ENCODE data around the gene CWC22. TPM values are rescaled to one million over a fixed set of nuclear protein-coding genes. Genes with fewer than 3 reads are reported as not detected.
A peak's percentile ranks its signal among the peaks of the same experiment; 100 is the strongest.

The CWC22 gene
- total and polyA plus RNA-seq, 2 donors (not counting 1 experiment from before 2014, with no cell fraction given) = 6.4 to 22.5 TPM

DNA sequence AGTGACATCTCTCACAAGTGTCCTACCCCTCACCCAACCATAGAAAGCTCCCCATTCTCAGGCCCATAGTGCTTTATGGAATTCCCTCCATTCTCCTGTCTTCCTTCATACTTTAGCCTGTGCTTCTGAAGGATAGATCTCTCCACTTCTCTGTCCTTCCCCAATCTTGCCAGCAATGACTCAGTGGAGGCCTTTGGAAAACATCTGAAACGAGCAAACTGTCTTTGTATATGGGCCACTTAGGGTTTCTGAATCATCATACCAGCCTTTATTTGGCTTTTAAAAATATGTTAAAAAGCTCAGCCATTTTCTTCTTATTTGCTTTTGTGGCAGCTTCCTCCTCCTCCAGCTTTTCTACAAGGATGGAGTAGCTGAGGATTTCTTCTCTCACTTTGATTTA, 80.1 kb downstream of the CWC22 start:
- H3K4me1 ChIP-seq (ENCODE audit: control insufficient read depth, extremely low read depth, insufficient read depth, low read length) = no peaks in the 10 kb centered on the region
- peak in 1 of 2 donors; percentile 55 for DNase-seq (ENCODE audit: low read depth in 2 of 2)

DNA sequence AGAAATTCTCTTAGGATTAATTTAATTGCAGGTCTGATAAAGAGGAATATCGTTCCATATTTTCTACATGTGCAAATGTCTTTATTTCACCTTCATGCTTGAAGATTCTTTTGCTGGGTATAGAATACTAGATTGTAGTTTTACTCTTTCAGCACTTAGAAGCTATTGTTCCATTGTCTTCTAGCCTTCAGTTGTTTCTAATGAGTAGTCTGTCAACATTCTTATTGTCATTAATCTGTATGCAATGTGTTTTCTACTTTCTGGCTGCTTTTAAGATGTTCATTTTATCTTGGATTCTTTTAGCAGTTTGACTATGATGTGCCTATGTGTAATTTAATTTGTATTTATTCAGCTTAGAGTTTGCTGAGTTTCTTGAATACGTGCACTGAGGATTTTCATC, 81.4 kb downstream of the CWC22 start:
- H3K27me3 ChIP-seq (ENCODE audit: control insufficient read depth, insufficient read depth, low read length) = no peaks in the 10 kb centered on the region
- H3K4me1 ChIP-seq (ENCODE audit: control insufficient read depth, extremely low read depth, insufficient read depth, low read length) = no peaks in the 10 kb centered on the region
- no peak overlapping the region for H3K4me2 ChIP-seq (ENCODE audit: extremely low read depth, insufficient read depth, low read length)

More for the DNA sequence above, 80.1 kb downstream of the CWC22 start:
- no peak overlapping the region for H3K4me2 ChIP-seq (ENCODE audit: extremely low read depth, insufficient read depth, low read length)
- no peaks in the 10 kb centered on the region for H3K36me3 ChIP-seq (ENCODE audit: control insufficient read depth, insufficient read depth, low read length)
- H3K4me3 ChIP-seq (replicated peaks in 1 of 4; ENCODE audit: control extremely low read depth in 1 of 4, insufficient read depth in 1 of 4, low read depth in 3 of 4, low read length in 4 of 4) = no peak overlapping the region
- H4K20me1 ChIP-seq (ENCODE audit: control insufficient read depth, extremely low read depth, insufficient read depth, low read length) = no peaks in the 10 kb centered on the region
- no peaks in the 10 kb centered on the region for H3K27me3 ChIP-seq (ENCODE audit: control insufficient read depth, insufficient read depth, low read length)
- H3K79me2 ChIP-seq (ENCODE audit: control insufficient read depth, insufficient read depth, low read length) = no peaks in the 10 kb centered on the region
- TF ChIP-seq, protein P1, sequence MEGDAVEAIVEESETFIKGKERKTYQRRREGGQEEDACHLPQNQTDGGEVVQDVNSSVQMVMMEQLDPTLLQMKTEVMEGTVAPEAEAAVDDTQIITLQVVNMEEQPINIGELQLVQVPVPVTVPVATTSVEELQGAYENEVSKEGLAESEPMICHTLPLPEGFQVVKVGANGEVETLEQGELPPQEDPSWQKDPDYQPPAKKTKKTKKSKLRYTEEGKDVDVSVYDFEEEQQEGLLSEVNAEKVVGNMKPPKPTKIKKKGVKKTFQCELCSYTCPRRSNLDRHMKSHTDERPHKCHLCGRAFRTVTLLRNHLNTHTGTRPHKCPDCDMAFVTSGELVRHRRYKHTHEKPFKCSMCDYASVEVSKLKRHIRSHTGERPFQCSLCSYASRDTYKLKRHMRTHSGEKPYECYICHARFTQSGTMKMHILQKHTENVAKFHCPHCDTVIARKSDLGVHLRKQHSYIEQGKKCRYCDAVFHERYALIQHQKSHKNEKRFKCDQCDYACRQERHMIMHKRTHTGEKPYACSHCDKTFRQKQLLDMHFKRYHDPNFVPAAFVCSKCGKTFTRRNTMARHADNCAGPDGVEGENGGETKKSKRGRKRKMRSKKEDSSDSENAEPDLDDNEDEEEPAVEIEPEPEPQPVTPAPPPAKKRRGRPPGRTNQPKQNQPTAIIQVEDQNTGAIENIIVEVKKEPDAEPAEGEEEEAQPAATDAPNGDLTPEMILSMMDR (conservative IDR thresholded peaks at IDR 0.05 in 1 of 2, IDR thresholded peaks at IDR 0.05 in 1 of 2; ENCODE audit: low read depth in 1 of 2, low read length in 2 of 2) = no peak
- no peak for TF ChIP-seq EZH2 (IDR thresholded peaks at IDR 0.05; ENCODE audit: low read length, missing control alignments)
- no peak overlapping the region for H2AFZ ChIP-seq (ENCODE audit: low read length)
- no peak overlapping the region for H3K27ac ChIP-seq (ENCODE audit: insufficient read depth, low read length)
- H3K9me3 ChIP-seq (ENCODE audit: control insufficient read depth, insufficient read depth, low read depth, low read length) = no peaks in the 10 kb centered on the region
- no peak overlapping the region for H3K9ac ChIP-seq (ENCODE audit: insufficient read depth, low read length)

DNA sequence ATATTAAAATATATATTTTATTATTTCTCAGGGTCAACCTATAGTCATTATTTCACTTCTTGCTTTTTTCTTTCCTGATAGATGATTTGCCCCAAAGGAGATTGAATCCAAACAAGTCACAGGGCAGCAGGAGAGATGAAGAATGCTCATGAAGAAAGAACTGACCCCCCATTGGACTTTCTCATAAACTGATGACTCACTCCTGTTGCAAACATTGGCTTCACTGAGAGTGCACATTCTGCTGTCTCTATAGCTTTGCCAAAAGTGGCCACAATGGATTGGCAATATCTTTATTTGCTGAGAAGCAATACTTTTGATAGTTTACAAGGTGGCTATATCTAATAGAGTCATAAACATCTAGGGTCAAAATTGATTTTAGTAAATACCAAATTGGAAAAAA, 89.8 kb downstream of the CWC22 start:
- H3K79me2 ChIP-seq (ENCODE audit: control insufficient read depth, insufficient read depth, low read length) = no peaks in the 10 kb centered on the region
- H3K27me3 ChIP-seq (ENCODE audit: control insufficient read depth, insufficient read depth, low read length) = no peaks in the 10 kb centered on the region
- peak; percentile 77 to 80 for DNase-seq (ENCODE audit: low read depth in 2 of 2)
- H4K20me1 ChIP-seq (ENCODE audit: control insufficient read depth, extremely low read depth, insufficient read depth, low read length) = no peaks in the 10 kb centered on the region
- TF ChIP-seq, protein P1 (conservative IDR thresholded peaks at IDR 0.05 in 1 of 2, IDR thresholded peaks at IDR 0.05 in 1 of 2; ENCODE audit: low read depth in 1 of 2, low read length in 2 of 2) = no peak
- TF ChIP-seq EZH2 (IDR thresholded peaks at IDR 0.05; ENCODE audit: low read length, missing control alignments) = no peak
- H3K27ac ChIP-seq (ENCODE audit: insufficient read depth, low read length) = no peak overlapping the region
- H2AFZ ChIP-seq (ENCODE audit: low read length) = no peak overlapping the region
- H3K9ac ChIP-seq (ENCODE audit: insufficient read depth, low read length) = no peak overlapping the region
- H3K4me2 ChIP-seq (ENCODE audit: extremely low read depth, insufficient read depth, low read length) = no peak overlapping the region
- H3K4me1 ChIP-seq (ENCODE audit: control insufficient read depth, extremely low read depth, insufficient read depth, low read length) = no peaks in the 10 kb centered on the region
- no peaks in the 10 kb centered on the region for H3K36me3 ChIP-seq (ENCODE audit: control insufficient read depth, insufficient read depth, low read length)
- no peak overlapping the region for H3K4me3 ChIP-seq (replicated peaks in 1 of 4; ENCODE audit: control extremely low read depth in 1 of 4, insufficient read depth in 1 of 4, low read depth in 3 of 4, low read length in 4 of 4)
- no peaks in the 10 kb centered on the region for H3K9me3 ChIP-seq (ENCODE audit: control insufficient read depth, insufficient read depth, low read depth, low read length)

More for the DNA sequence above, 81.4 kb downstream of the CWC22 start:
- H3K4me3 ChIP-seq (replicated peaks in 1 of 4; ENCODE audit: control extremely low read depth in 1 of 4, insufficient read depth in 1 of 4, low read depth in 3 of 4, low read length in 4 of 4) = no peak overlapping the region
- H3K27ac ChIP-seq (ENCODE audit: insufficient read depth, low read length) = no peak overlapping the region
- no peaks in the 10 kb centered on the region for H3K36me3 ChIP-seq (ENCODE audit: control insufficient read depth, insufficient read depth, low read length)
- no peak overlapping the region for H3K9ac ChIP-seq (ENCODE audit: insufficient read depth, low read length)
- no peak overlapping the region for H2AFZ ChIP-seq (ENCODE audit: low read length)
- no peaks in the 10 kb centered on the region for H3K79me2 ChIP-seq (ENCODE audit: control insufficient read depth, insufficient read depth, low read length)
- DNase-seq (ENCODE audit: low read depth in 2 of 2) = peak in 1 of 2 donors; percentile 4
- no peaks in the 10 kb centered on the region for H3K9me3 ChIP-seq (ENCODE audit: control insufficient read depth, insufficient read depth, low read depth, low read length)
- TF ChIP-seq, protein P1 (conservative IDR thresholded peaks at IDR 0.05 in 1 of 2, IDR thresholded peaks at IDR 0.05 in 1 of 2; ENCODE audit: low read depth in 1 of 2, low read length in 2 of 2) = no peak
- TF ChIP-seq EZH2 (IDR thresholded peaks at IDR 0.05; ENCODE audit: low read length, missing control alignments) = no peak
- no peaks in the 10 kb centered on the region for H4K20me1 ChIP-seq (ENCODE audit: control insufficient read depth, extremely low read depth, insufficient read depth, low read length)

All from fibroblast of lung (primary cell).